Measurements from ENCODE around the gene CDK4. TPM values are rescaled to one million over a fixed set of nuclear protein-coding genes. Genes with fewer than 3 reads are reported as not detected.
"Not testable (repeated sequence)": the region's sequence is repeated elsewhere in the genome, so short reads cannot be mapped to it uniquely, and the experiment has no call there.

Gene CDK4
- total RNA-seq, 1 experiment from 2014 or later = 156 TPM

GRCh38 chr12:57722716-57723629 is 29.1 kb downstream of the CDK4 start:
- H3K36me3 ChIP-seq (ENCODE audit: low read depth) = no peaks in the 10 kb centered on the region
- H3K27me3 ChIP-seq (ENCODE audit: insufficient read depth, low read depth) = no peaks in the 10 kb centered on the region
- H2AFZ ChIP-seq = no peak overlapping the region
- ChIA-PET POLR2A (ENCODE audit: unreplicated experiment) (no interaction called here), CTCF (interaction anchor here (0.7 kb wide), 1 partner anchor 139 kb away, joined by 6 read pairs; no protein-coding TSS in a partner anchor)
- TF ChIP-seq, protein P1, sequence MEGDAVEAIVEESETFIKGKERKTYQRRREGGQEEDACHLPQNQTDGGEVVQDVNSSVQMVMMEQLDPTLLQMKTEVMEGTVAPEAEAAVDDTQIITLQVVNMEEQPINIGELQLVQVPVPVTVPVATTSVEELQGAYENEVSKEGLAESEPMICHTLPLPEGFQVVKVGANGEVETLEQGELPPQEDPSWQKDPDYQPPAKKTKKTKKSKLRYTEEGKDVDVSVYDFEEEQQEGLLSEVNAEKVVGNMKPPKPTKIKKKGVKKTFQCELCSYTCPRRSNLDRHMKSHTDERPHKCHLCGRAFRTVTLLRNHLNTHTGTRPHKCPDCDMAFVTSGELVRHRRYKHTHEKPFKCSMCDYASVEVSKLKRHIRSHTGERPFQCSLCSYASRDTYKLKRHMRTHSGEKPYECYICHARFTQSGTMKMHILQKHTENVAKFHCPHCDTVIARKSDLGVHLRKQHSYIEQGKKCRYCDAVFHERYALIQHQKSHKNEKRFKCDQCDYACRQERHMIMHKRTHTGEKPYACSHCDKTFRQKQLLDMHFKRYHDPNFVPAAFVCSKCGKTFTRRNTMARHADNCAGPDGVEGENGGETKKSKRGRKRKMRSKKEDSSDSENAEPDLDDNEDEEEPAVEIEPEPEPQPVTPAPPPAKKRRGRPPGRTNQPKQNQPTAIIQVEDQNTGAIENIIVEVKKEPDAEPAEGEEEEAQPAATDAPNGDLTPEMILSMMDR (conservative IDR thresholded peaks at IDR 0.05) = no peak
- no peak for TF ChIP-seq EZH2 (IDR thresholded peaks at IDR 0.05; ENCODE audit: low read depth)
- H3K4me2 ChIP-seq = no peak overlapping the region
- no peaks in the 10 kb centered on the region for H3K4me1 ChIP-seq (replicated peaks; ENCODE audit: insufficient read depth)
- DNase-seq = no peak
- no peaks in the 10 kb centered on the region for H4K20me1 ChIP-seq (ENCODE audit: insufficient read depth)
- intact Hi-C loops (cut with micrococcal nuclease; ENCODE audit: unreplicated experiment) = loop anchor here (10.0 kb wide), 1 partner anchor 128 kb away; the partner anchor contains the start of gene PIP4K2C
- no peaks in the 10 kb centered on the region for H3K9me3 ChIP-seq (ENCODE audit: insufficient read depth, low read depth)
- no TSS peak for BruUV-seq (replicated peaks)
- no peaks in the 10 kb centered on the region for H3F3A ChIP-seq (ENCODE audit: insufficient read depth, low read depth)
- H3K79me2 ChIP-seq (ENCODE audit: low read depth) = no peaks in the 10 kb centered on the region
- no peak overlapping the region for H3K4me3 ChIP-seq
- no peak overlapping the region for H3K27ac ChIP-seq
- H3K9me2 ChIP-seq (ENCODE audit: insufficient read depth) = no peaks in the 10 kb centered on the region

- H3K9me3 ChIP-seq (ENCODE audit: insufficient read depth, low read depth); H3K4me3 ChIP-seq; H3F3A ChIP-seq (ENCODE audit: insufficient read depth, low read depth); H3K27ac ChIP-seq; H3K4me1 ChIP-seq (replicated peaks; ENCODE audit: insufficient read depth); H3K79me2 ChIP-seq (ENCODE audit: low read depth); H3K27me3 ChIP-seq (ENCODE audit: insufficient read depth, low read depth); H4K20me1 ChIP-seq (ENCODE audit: insufficient read depth); H3K36me3 ChIP-seq (ENCODE audit: low read depth); DNase-seq; H3K4me2 ChIP-seq; POLR2A ChIA-PET (ENCODE audit: unreplicated experiment); BruUV-seq (replicated peaks); H3K9me2 ChIP-seq (ENCODE audit: insufficient read depth); H2AFZ ChIP-seq: not testable (repeated sequence)
- CTCF ChIA-PET = interaction anchor here (0.7 kb wide), 1 partner anchor 138 kb away, joined by 6 read pairs; no protein-coding TSS in a partner anchor
- intact Hi-C loops (cut with micrococcal nuclease; ENCODE audit: unreplicated experiment) = loop anchor here (10.0 kb wide), 1 partner anchor 127 kb away; the partner anchor contains the start of gene PIP4K2C
Observed at GRCh38 chr12:57721846-57722608, 30.1 kb downstream of the CDK4 start.

DNA sequence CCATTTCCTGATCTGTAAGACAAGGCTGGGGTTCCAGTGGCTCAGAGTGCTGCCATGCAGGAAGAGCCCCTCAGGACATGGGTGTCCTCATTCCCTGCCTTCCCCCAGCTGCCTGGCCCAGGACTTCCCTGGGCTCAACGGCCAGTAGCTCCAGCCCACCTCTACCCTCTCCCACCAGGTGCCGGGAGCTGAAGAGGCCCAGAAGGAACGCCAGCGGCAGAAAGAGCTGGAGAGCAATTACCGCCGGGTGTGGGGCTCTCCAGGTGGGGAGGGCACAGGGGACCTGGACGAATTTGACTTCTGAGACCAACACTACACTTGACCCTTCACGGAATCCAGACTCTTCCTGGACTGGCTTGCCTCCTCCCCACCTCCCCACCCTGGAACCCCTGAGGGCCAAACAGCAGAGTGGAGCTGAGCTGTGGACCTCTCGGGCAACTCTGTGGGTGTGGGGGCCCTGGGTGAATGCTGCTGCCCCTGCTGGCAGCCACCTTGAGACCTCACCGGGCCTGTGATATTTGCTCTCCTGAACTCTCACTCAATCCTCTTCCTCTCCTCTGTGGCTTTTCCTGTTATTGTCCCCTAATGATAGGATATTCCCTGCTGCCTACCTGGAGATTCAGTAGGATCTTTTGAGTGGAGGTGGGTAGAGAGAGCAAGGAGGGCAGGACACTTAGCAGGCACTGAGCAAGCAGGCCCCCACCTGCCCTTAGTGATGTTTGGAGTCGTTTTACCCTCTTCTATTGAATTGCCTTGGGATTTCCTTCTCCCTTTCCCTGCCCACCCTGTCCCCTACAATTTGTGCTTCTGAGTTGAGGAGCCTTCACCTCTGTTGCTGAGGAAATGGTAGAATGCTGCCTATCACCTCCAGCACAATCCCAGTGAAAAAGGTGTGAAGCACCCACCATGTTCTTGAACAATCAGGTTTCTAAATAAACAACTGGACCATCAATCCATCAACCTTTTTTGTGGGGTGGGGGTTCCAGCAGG is 31.2 kb downstream of the CDK4 start:
- TSS peak; percentile 39 for BruUV-seq (replicated peaks)
- ChIA-PET CTCF (no interaction called here), POLR2A (ENCODE audit: unreplicated experiment) (interaction anchor here (0.6 kb wide), 1 partner anchor 216 kb away, joined by 3 read pairs; no protein-coding TSS in a partner anchor)
- Histone ChIP-seq H4K20me1 (ENCODE audit: insufficient read depth) (no peaks in the 10 kb centered on the region), H3K79me2 (ENCODE audit: low read depth) (no peaks in the 10 kb centered on the region), H3K4me3 (no peak overlapping the region), H3K9me2 (ENCODE audit: insufficient read depth) (no peaks in the 10 kb centered on the region), H3K4me1 (replicated peaks; ENCODE audit: insufficient read depth) (no peaks in the 10 kb centered on the region), H3K27me3 (ENCODE audit: insufficient read depth, low read depth) (no peaks in the 10 kb centered on the region), H3K27ac (no peak overlapping the region), H2AFZ (no peak overlapping the region), H3K4me2 (no peak overlapping the region), H3K9me3 (ENCODE audit: insufficient read depth, low read depth) (no peaks in the 10 kb centered on the region), H3K36me3 (ENCODE audit: low read depth) (no peaks in the 10 kb centered on the region), H3F3A (ENCODE audit: insufficient read depth, low read depth) (no peaks in the 10 kb centered on the region)
- DNase-seq = no peak
- TF ChIP-seq EZH2 (IDR thresholded peaks at IDR 0.05; ENCODE audit: low read depth) = no peak
- TF ChIP-seq, protein P1 (conservative IDR thresholded peaks at IDR 0.05) = no peak
- intact Hi-C loops (cut with micrococcal nuclease; ENCODE audit: unreplicated experiment) = loop anchor here (10.0 kb wide), 1 partner anchor 126 kb away; the partner anchor contains the start of gene PIP4K2C

Measured in PC-9 (cell line).